ENCODE results near the gene EIF3I.

- no peak for TF ChIP-seq USF2 (IDR thresholded peaks at IDR 0.05)
- TF ChIP-seq POLR2A (IDR thresholded peaks at IDR 0.05; ENCODE audit: low read length), result no peak
Observed at GRCh38 chr1:32232558-32233304, 10.5 kb downstream of the EIF3I start.

All from A549 (cell line).